HG03342 (cell line): ENCODE measurements around the gene FECH.
A peak's percentile ranks its signal among the peaks of the same experiment; 100 is the strongest.
"Not testable (repeated sequence)": the region's sequence is repeated elsewhere in the genome, so short reads cannot be mapped to it uniquely, and the experiment has no call there.

Experiments used
- ATAC-seq: cut with Tn5 transposase; IDR thresholded peaks from one replicate; pipeline ENCODE4 v1.9.1; 2021; ENCODE audit warnings: mild to moderate bottlenecking, moderate library complexity; ENCODE audit not compliant: unreplicated experiment

FECH gene

GRCh38 chr18:57586251-57587049, at the start of gene FECH:
Gene FECH, minus strand, starts transcription at chr18:57586702. Its CDS starts 82 bp downstream, at chr18:57586620.
- ATAC-seq, result peak; percentile 90

DNA sequence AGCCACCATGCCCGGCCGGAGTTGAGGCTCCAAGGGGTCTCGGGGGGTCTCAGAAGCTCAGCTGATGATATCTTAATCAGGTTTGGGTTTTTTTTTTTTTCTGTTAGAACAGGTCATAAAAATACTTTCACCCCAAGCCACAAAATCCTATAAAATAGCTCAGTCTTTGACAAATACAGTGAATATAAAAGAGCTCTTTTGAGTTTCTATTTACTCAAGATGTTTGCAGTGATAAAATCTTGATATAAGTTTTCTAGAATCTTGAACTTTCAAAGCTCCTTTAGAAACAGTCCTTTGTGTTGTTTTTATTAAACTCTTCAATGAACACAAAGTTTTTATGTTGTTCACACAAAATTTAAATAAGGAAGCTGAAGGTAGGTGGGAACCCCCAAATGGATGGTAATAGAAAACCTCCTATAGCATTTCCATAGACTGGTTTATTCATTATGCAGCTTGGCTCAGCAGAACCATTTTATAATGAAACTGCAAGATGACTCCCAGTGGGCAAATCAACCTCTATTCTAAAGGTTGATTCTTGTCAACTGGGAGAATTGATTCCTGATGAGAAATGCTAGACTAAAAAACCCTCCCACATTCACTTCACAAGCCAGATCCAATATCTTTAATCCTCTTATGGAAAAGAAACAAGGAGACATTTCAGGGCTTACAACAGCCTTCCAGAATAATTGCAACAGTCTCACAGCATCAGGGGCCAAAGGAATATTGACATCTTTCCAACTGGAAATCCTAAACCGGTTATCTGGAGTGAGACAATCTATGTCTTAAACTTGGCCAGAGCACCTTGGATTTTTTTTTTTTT, 48.7 kb upstream of the FECH start:
- no peak for ATAC-seq

DNA sequence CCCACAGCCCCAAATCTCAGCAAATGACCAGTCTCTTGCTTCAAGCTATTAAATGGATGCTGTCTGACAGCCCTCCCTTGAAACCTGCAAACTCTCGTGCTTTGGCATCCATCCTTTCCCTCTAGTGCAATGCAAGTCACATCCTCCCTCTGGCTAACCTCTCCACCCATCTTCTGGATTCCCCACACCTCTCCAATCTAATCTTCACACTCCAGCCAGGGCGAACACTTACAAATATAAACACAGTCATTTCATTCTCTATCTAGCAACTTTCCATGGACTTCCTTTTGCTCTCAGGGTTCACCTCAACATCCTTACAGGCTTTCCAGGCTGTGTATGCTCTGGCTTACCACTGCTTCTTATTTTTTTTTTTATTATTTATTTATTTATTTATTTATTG, 45.2 kb upstream of the FECH start:
- no peak for ATAC-seq

- peak; percentile 35 for ATAC-seq
These were observed 44.5 kb upstream of the FECH start for GRCh38 chr18:57630754-57631595.

DNA sequence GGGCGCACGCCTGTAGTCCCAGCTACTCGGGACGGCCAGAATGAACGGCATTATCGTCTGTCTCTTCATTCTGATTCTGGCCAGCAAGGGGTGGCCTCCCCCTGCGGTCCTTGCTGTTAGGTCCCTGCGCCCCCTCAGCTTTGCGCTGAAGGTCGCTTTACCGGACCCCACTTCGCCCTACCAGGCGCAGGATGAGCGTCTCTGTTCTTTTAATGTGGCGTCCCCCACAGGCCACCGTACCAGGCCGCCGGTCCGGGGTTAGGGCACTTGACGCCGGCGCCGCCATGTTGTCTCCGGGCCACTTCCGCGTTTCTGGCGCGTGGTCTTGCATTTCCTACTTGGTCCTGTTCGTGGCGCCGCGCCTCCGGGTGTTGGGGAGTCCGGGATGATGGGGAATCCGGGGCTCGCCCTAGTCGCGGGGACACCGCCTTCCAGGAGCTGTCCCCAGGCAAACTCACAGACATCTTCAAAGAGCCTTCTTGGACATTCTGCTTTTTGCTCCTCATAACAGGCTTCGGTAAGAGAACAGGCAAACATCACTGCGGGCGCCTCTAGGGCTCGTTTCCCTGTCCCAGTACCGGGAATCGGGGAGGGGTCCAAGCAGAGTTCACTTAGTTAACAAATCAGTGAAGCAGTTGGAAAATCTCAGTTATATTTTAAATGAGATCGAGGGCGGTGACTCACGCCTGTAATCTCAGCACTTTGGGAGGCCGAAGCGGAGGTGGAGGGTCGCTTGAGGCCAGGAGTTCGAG, 43.7 kb upstream of the FECH start:
- ATAC-seq, result peak; percentile 89

GRCh38 chr18:57629422-57629821, 42.9 kb upstream of the FECH start:
- no peak for ATAC-seq

GRCh38 chr18:57627488-57627887, 41.0 kb upstream of the FECH start:
- no peak for ATAC-seq

DNA sequence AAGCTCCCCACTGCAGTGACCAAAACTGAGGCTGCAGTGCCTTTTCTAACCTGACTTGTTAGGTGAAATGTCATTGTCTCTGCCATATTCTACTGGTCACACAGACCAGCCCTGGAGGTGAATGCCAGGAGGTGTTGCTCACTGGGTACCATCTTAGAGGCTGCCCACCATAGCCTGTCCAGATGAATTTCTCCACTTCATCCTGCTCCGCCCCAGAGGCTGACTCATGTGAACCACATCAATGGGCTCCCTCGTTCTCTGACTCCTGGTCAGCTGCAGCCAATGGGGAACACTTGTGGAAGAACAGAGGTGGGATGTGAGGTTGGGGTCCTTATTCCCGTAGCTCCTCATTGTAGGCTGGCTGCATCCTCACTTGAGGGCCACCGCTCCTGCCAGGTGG, 38.5 kb upstream of the FECH start:
- ATAC-seq, result no peak

DNA sequence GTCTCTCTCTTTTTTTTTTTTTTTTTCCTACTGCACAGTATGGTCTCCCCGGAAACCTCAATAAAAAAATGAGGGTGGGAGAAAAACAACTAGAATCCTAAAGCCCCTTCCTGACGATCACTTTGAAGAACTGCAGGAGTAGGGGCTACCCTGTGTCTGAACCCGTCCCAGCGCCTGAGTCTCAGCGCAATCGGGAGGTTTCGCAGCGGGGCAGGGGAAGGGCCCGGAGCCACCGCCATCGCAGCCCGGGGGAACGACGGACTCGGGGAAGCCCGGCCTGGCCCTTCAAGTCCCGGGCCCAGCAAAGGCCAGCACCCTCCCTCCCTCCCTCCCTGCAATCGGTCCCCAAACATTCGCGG, 34.7 kb upstream of the FECH start:
- peak; percentile 6 for ATAC-seq

GRCh38 chr18:57619876-57620275, 33.4 kb upstream of the FECH start:
- no peak for ATAC-seq

GRCh38 chr18:57618910-57619309, 32.4 kb upstream of the FECH start:
- ATAC-seq, result no peak

- no peak for ATAC-seq
These were observed 17.4 kb upstream of the FECH start for GRCh38 chr18:57603871-57604270.

- no peak for ATAC-seq
These were observed 8.8 kb upstream of the FECH start for GRCh38 chr18:57595347-57595746.

DNA sequence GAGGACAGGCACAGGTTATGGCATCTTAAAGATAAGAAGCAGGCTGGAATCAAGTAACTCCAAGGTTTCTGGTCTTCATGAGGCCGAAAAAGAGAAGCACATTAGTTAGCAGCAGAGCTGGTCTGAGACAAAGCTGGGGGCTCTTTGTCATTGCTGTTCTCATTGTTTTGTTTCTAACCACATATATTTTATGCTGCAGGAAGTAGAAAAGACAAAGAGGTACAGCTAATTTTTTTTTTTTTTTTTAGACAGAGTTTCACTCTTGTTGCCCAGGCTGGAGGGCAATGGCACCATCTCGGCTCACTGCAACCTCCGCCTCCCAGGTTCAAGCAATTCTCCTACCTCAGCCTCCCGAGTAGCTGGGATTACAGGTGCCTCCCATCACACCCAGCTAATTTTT, 6.2 kb upstream of the FECH start:
- not testable (repeated sequence) for ATAC-seq

- no peak for ATAC-seq
These were observed 2.7 kb upstream of the FECH start for GRCh38 chr18:57589161-57589560.

DNA sequence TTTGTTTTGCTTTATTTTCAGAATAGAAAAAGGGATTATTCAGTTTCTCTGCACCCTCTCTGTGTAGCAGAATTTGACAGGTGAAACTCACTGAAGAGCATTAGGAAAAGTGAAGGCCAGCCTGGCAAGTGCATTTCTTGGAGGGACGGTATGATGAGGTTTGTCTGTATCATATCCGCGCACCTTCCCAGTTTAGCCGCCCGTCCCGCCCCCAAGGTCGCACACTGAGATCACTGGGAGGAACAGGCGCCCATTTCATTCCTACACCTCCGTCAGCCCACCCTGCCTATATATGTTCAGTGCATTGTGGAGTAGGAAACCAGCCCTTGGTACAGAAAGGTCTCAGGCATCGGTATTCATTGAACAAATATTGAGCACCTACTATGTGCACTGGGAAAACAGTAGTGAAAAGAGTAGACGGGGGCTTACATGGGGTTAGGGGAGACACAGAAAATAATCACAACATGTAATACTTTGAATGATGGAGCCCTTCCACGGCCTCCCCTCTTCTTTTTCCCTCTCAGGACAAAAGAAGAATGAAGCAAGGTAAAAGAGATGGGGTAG, 678 bp upstream of the FECH start:
- ATAC-seq, result no peak

DNA sequence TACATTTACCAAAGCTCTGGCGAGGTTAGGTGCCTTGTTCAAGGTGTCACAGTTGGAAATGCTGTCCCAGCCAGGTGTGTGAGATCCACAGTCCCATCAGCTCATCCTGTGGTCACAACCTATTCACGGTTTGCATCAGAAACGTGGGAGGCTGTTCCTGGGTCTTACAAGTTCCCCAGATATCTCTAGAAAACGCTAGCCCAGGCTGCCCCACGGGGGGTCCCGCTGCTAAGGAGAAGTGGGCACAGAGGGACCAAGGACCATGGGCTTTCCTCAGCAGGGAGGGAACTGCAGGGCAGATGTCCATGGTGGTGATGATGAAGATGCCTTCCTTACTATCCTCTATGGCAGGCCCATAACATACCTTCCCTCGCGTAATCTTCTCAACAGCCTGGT, 649 bp downstream of the FECH start:
- no peak for ATAC-seq

- ATAC-seq, result no peak
These were observed 1.1 kb downstream of the FECH start for GRCh38 chr18:57585421-57585820.

DNA sequence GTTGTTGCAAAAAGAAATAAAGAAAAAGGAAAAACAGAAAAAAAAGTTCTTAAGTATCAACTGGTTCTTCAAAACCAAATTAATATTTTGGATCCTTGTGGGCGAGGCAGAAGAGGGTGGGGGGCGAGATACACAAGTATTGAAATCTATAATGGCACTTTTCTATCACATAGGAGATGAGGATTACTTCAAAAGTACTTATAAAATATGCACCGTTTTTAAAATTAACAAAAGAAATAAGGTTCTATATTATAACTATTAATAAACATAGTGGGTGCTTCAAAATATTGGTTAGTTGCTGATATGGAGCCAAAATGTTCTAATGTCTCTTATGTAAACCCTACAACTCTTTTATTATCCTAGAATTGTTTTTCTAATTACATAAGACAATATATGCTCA, 2.1 kb downstream of the FECH start:
- no peak for ATAC-seq

DNA sequence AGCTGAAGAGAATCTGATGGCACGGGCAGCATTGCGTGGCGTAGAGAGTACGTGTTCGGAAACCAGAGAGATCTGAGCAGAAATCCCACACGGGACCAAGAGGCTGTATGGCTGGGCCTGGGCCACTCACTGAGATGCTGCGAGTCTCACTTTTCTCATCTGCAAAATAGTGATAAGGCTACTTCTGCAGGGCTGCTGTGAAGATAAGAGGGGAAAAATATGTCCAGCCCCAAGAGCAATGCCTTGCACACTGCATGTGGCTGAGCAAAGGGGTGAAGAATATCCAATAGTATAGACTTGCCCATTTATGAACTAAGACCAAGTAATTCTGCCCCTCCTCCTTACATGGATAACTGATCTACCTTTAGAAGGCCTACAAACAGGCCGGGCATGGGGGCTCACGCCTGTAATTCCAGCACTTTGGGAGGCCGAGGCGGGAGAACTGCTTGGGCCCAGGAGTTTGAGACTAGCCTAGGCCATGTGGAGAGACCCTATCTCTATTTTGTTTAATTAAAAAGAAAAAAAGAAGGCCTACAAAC, 3.1 kb downstream of the FECH start:
- ATAC-seq, result no peak
